ENCODE results near the gene DCUN1D2.

DCUN1D2 gene

GRCh38 chr13:113419531-113420193, 70.8 kb downstream of the DCUN1D2 start:
- no peaks in the 10 kb centered on the region for H3K9me3 Mint-ChIP-seq
- H3K27ac Mint-ChIP-seq = no peak overlapping the region
- no peaks in the 10 kb centered on the region for H3K4me1 Mint-ChIP-seq (ENCODE audit: low read depth)
- no peak overlapping the region for H3K4me3 Mint-ChIP-seq
- H3K36me3 Mint-ChIP-seq (ENCODE audit: low read depth) = no peaks in the 10 kb centered on the region
- H3K27me3 Mint-ChIP-seq (ENCODE audit: low read depth) = no peaks in the 10 kb centered on the region
- DNase-seq (ENCODE audit: low spot score) = no peak

GRCh38 chr13:113418722-113419049, 71.8 kb downstream of the DCUN1D2 start:
- no peaks in the 10 kb centered on the region for H3K36me3 Mint-ChIP-seq (ENCODE audit: low read depth)
- no peaks in the 10 kb centered on the region for H3K27me3 Mint-ChIP-seq (ENCODE audit: low read depth)
- no peak overlapping the region for H3K4me3 Mint-ChIP-seq
- no peak for DNase-seq (ENCODE audit: low spot score)
- no peaks in the 10 kb centered on the region for H3K9me3 Mint-ChIP-seq
- H3K27ac Mint-ChIP-seq = no peak overlapping the region
- no peaks in the 10 kb centered on the region for H3K4me1 Mint-ChIP-seq (ENCODE audit: low read depth)

GRCh38 chr13:113417836-113418721, 72.4 kb downstream of the DCUN1D2 start:
- H3K9me3 Mint-ChIP-seq = no peaks in the 10 kb centered on the region
- no peaks in the 10 kb centered on the region for H3K4me1 Mint-ChIP-seq (ENCODE audit: low read depth)
- H3K4me3 Mint-ChIP-seq = no peak overlapping the region
- no peak for DNase-seq (ENCODE audit: low spot score)
- H3K27me3 Mint-ChIP-seq (ENCODE audit: low read depth) = no peaks in the 10 kb centered on the region
- H3K27ac Mint-ChIP-seq = no peak overlapping the region
- H3K36me3 Mint-ChIP-seq (ENCODE audit: low read depth) = no peaks in the 10 kb centered on the region

GRCh38 chr13:113417008-113417751, 73.3 kb downstream of the DCUN1D2 start:
- no peak overlapping the region for H3K27ac Mint-ChIP-seq
- no peak for DNase-seq (ENCODE audit: low spot score)
- H3K4me3 Mint-ChIP-seq = no peak overlapping the region
- no peaks in the 10 kb centered on the region for H3K4me1 Mint-ChIP-seq (ENCODE audit: low read depth)
- no peaks in the 10 kb centered on the region for H3K36me3 Mint-ChIP-seq (ENCODE audit: low read depth)
- H3K9me3 Mint-ChIP-seq = no peaks in the 10 kb centered on the region
- H3K27me3 Mint-ChIP-seq (ENCODE audit: low read depth) = no peaks in the 10 kb centered on the region

GRCh38 chr13:113415825-113416224, 74.7 kb downstream of the DCUN1D2 start:
- Mint-ChIP-seq H3K36me3 (ENCODE audit: low read depth) (no peaks in the 10 kb centered on the region), H3K27ac (no peak overlapping the region), H3K4me1 (ENCODE audit: low read depth) (no peaks in the 10 kb centered on the region), H3K4me3 (no peak overlapping the region), H3K27me3 (ENCODE audit: low read depth) (no peaks in the 10 kb centered on the region), H3K9me3 (no peaks in the 10 kb centered on the region)
- no peak for DNase-seq (ENCODE audit: low spot score)

- H3K9me3 Mint-ChIP-seq = no peaks in the 10 kb centered on the region
- H3K36me3 Mint-ChIP-seq (ENCODE audit: low read depth) = no peaks in the 10 kb centered on the region
- H3K4me3 Mint-ChIP-seq = no peak overlapping the region
- no peak overlapping the region for H3K27ac Mint-ChIP-seq
- no peaks in the 10 kb centered on the region for H3K4me1 Mint-ChIP-seq (ENCODE audit: low read depth)
- no peaks in the 10 kb centered on the region for H3K27me3 Mint-ChIP-seq (ENCODE audit: low read depth)
- no peak for DNase-seq (ENCODE audit: low spot score)
Measured at GRCh38 chr13:113415032-113415431, 75.5 kb downstream of the DCUN1D2 start.

GRCh38 chr13:113414335-113414734, 76.2 kb downstream of the DCUN1D2 start:
- Mint-ChIP-seq H3K4me1 (ENCODE audit: low read depth) (no peaks in the 10 kb centered on the region), H3K4me3 (no peak overlapping the region), H3K9me3 (no peaks in the 10 kb centered on the region), H3K27ac (no peak overlapping the region), H3K27me3 (ENCODE audit: low read depth) (no peaks in the 10 kb centered on the region), H3K36me3 (ENCODE audit: low read depth) (no peaks in the 10 kb centered on the region)
- no peak for DNase-seq (ENCODE audit: low spot score)

GRCh38 chr13:113413898-113414282, 76.6 kb downstream of the DCUN1D2 start:
- H3K4me3 Mint-ChIP-seq = no peak overlapping the region
- H3K27ac Mint-ChIP-seq = no peak overlapping the region
- no peaks in the 10 kb centered on the region for H3K27me3 Mint-ChIP-seq (ENCODE audit: low read depth)
- no peak for DNase-seq (ENCODE audit: low spot score)
- no peaks in the 10 kb centered on the region for H3K9me3 Mint-ChIP-seq
- H3K4me1 Mint-ChIP-seq (ENCODE audit: low read depth) = no peaks in the 10 kb centered on the region
- no peaks in the 10 kb centered on the region for H3K36me3 Mint-ChIP-seq (ENCODE audit: low read depth)

- H3K27ac Mint-ChIP-seq = no peak overlapping the region
- no peak overlapping the region for H3K4me3 Mint-ChIP-seq
- H3K4me1 Mint-ChIP-seq (ENCODE audit: low read depth) = no peaks in the 10 kb centered on the region
- no peaks in the 10 kb centered on the region for H3K36me3 Mint-ChIP-seq (ENCODE audit: low read depth)
- H3K9me3 Mint-ChIP-seq = no peaks in the 10 kb centered on the region
- H3K27me3 Mint-ChIP-seq (ENCODE audit: low read depth) = no peaks in the 10 kb centered on the region
- no peak for DNase-seq (ENCODE audit: low spot score)
Measured at GRCh38 chr13:113413178-113413897, 77.2 kb downstream of the DCUN1D2 start.

GRCh38 chr13:113412440-113412839, 78.1 kb downstream of the DCUN1D2 start:
- no peaks in the 10 kb centered on the region for H3K9me3 Mint-ChIP-seq
- H3K4me3 Mint-ChIP-seq = no peak overlapping the region
- H3K27ac Mint-ChIP-seq = no peak overlapping the region
- H3K36me3 Mint-ChIP-seq (ENCODE audit: low read depth) = no peaks in the 10 kb centered on the region
- H3K27me3 Mint-ChIP-seq (ENCODE audit: low read depth) = no peaks in the 10 kb centered on the region
- DNase-seq (ENCODE audit: low spot score) = no peak
- no peaks in the 10 kb centered on the region for H3K4me1 Mint-ChIP-seq (ENCODE audit: low read depth)

GRCh38 chr13:113411216-113412023, 79.1 kb downstream of the DCUN1D2 start:
- DNase-seq (ENCODE audit: low spot score) = no peak
- H3K4me1 Mint-ChIP-seq (ENCODE audit: low read depth) = no peaks in the 10 kb centered on the region
- no peak overlapping the region for H3K27ac Mint-ChIP-seq
- H3K27me3 Mint-ChIP-seq (ENCODE audit: low read depth) = no peaks in the 10 kb centered on the region
- H3K36me3 Mint-ChIP-seq (ENCODE audit: low read depth) = no peaks in the 10 kb centered on the region
- no peak overlapping the region for H3K4me3 Mint-ChIP-seq
- no peaks in the 10 kb centered on the region for H3K9me3 Mint-ChIP-seq

- H3K27me3 Mint-ChIP-seq (ENCODE audit: low read depth) = no peaks in the 10 kb centered on the region
- no peaks in the 10 kb centered on the region for H3K36me3 Mint-ChIP-seq (ENCODE audit: low read depth)
- H3K4me1 Mint-ChIP-seq (ENCODE audit: low read depth) = no peaks in the 10 kb centered on the region
- no peak overlapping the region for H3K4me3 Mint-ChIP-seq
- no peaks in the 10 kb centered on the region for H3K9me3 Mint-ChIP-seq
- no peak overlapping the region for H3K27ac Mint-ChIP-seq
- DNase-seq (ENCODE audit: low spot score) = no peak
Measured at GRCh38 chr13:113410472-113411201, 79.9 kb downstream of the DCUN1D2 start.

GRCh38 chr13:113408562-113408961, 81.9 kb downstream of the DCUN1D2 start:
- Mint-ChIP-seq H3K27ac (no peak overlapping the region), H3K4me3 (no peak overlapping the region), H3K27me3 (ENCODE audit: low read depth) (no peaks in the 10 kb centered on the region), H3K4me1 (ENCODE audit: low read depth) (no peaks in the 10 kb centered on the region), H3K9me3 (no peaks in the 10 kb centered on the region), H3K36me3 (ENCODE audit: low read depth) (no peaks in the 10 kb centered on the region)
- DNase-seq (ENCODE audit: low spot score) = no peak

All from T-helper 2 cell treated with Interferon-gamma antibody and Interleukin-4, amounts not matched to agents 5 μg/mL and 100 μg/mL, for 36 hours (primary cell).